Measurements from ENCODE around the gene KCNIP4. TPM values are rescaled to one million over a fixed set of nuclear protein-coding genes. Genes with fewer than 3 reads are reported as not detected.

KCNIP4 gene
- total and polyA plus RNA-seq, 2 donors (not counting 3 experiments of a cell fraction or from before 2014, with no cell fraction given) = not detected

GRCh38 chr4:21134994-21135393 is 813.6 kb downstream of the KCNIP4 start:
- TF ChIP-seq CTCF (IDR thresholded peaks at IDR 0.05; ENCODE audit: extremely low read depth in 1 of 2, insufficient read depth in 1 of 2, low read depth in 1 of 2, low read length in 2 of 2) (peak; percentile 29 to 30), JUN (IDR thresholded peaks at IDR 0.05; ENCODE audit: borderline replicate concordance, insufficient read depth, insufficient read length, low read depth) (no peak)
- intact Hi-C loops (cut with micrococcal nuclease) = loop anchor here (1.0 to 10.0 kb wide), 5 partner anchors 295 to 710 kb away; partner anchors contain the start of gene PACRGL
- Histone ChIP-seq H3K9ac (replicated peaks; ENCODE audit: extremely low read depth, insufficient read depth, low read length) (no peak overlapping the region), H3K9me1 (replicated peaks; ENCODE audit: control insufficient read depth, extremely low read depth, insufficient read depth, low read length) (no peaks in the 10 kb centered on the region), H4K20me1 (replicated peaks; ENCODE audit: control insufficient read depth, extremely low read depth, insufficient read depth, low read length) (no peaks in the 10 kb centered on the region), H3K4me3 (replicated peaks in 1 of 3; ENCODE audit: insufficient read depth in 1 of 3, low read depth in 1 of 3, low read length in 3 of 3) (no peak overlapping the region), H2AFZ (ENCODE audit: low read depth, low read length) (peak overlapping the region; percentile 47), H3K27me3 (ENCODE audit: control insufficient read depth in 2 of 2, insufficient read depth in 2 of 2, low read length in 2 of 2) (no peaks in the 10 kb centered on the region), H3K9me3 (replicated peaks; ENCODE audit: control insufficient read depth, insufficient read depth, low read length) (no peaks in the 10 kb centered on the region), H3K4me1 (ENCODE audit: control insufficient read depth, extremely low read depth, insufficient read depth, low read length) (peaks cover 18% of the 10 kb centered on the region), H3K27ac (ENCODE audit: insufficient read depth, low read depth, low read length) (no peak overlapping the region), H3K36me3 (ENCODE audit: control insufficient read depth in 2 of 2, extremely low read depth in 1 of 2, insufficient read depth in 2 of 2, low read length in 2 of 2) (no peaks in the 10 kb centered on the region), H3K79me2 (ENCODE audit: control insufficient read depth, insufficient read depth, low read length) (no peaks in the 10 kb centered on the region), H3K4me2 (ENCODE audit: insufficient read depth, low read length) (no peak overlapping the region)
- POLR2A ChIA-PET = no interaction called here
- CTCF ChIA-PET = interaction anchor here (0.9 to 3.8 kb wide), 4 partner anchors 335 to 443 kb away, joined by 3 to 133 read pairs (median 5); no protein-coding TSS in a partner anchor
- dilution Hi-C loops (cut with MboI; ENCODE audit: extremely low pct_ligation_motif_present, low sequenced_read_pairs) = no loop called here
- FAIRE-seq (peak; percentile 43), DNase-seq (ENCODE audit: low read depth, low spot score) (peak; percentile 62)
- BruUV-seq (replicated peaks) = no TSS peak

GRCh38 chr4:21130606-21131005 is 818.0 kb downstream of the KCNIP4 start:
- Histone ChIP-seq H3K4me2 (ENCODE audit: insufficient read depth, low read length) (no peak overlapping the region), H4K20me1 (replicated peaks; ENCODE audit: control insufficient read depth, extremely low read depth, insufficient read depth, low read length) (no peaks in the 10 kb centered on the region), H3K27me3 (ENCODE audit: control insufficient read depth in 2 of 2, insufficient read depth in 2 of 2, low read length in 2 of 2) (no peaks in the 10 kb centered on the region), H3K9me1 (replicated peaks; ENCODE audit: control insufficient read depth, extremely low read depth, insufficient read depth, low read length) (no peaks in the 10 kb centered on the region), H3K9ac (replicated peaks; ENCODE audit: extremely low read depth, insufficient read depth, low read length) (no peak overlapping the region), H3K4me1 (ENCODE audit: control insufficient read depth, extremely low read depth, insufficient read depth, low read length) (peaks cover 5% of the 10 kb centered on the region), H3K79me2 (ENCODE audit: control insufficient read depth, insufficient read depth, low read length) (no peaks in the 10 kb centered on the region), H2AFZ (ENCODE audit: low read depth, low read length) (no peak overlapping the region), H3K4me3 (replicated peaks in 1 of 3; ENCODE audit: insufficient read depth in 1 of 3, low read depth in 1 of 3, low read length in 3 of 3) (no peak overlapping the region), H3K36me3 (ENCODE audit: control insufficient read depth in 2 of 2, extremely low read depth in 1 of 2, insufficient read depth in 2 of 2, low read length in 2 of 2) (no peaks in the 10 kb centered on the region), H3K9me3 (replicated peaks; ENCODE audit: control insufficient read depth, insufficient read depth, low read length) (no peaks in the 10 kb centered on the region), H3K27ac (ENCODE audit: insufficient read depth, low read depth, low read length) (no peak overlapping the region)
- dilution Hi-C loops (cut with MboI; ENCODE audit: extremely low pct_ligation_motif_present, low sequenced_read_pairs) (no loop called here), intact Hi-C loops (cut with micrococcal nuclease) (loop anchor here (10.0 kb wide), 3 partner anchors 334 to 706 kb away; partner anchors contain the start of gene PACRGL)
- ChIA-PET CTCF (interaction anchor here (0.6 to 1.3 kb wide), 3 partner anchors 12 to 358 kb away, joined by 3 to 4 read pairs (median 3); no protein-coding TSS in a partner anchor), POLR2A (no interaction called here)
- FAIRE-seq = no peak
- DNase-seq (ENCODE audit: low read depth, low spot score) = no peak
- no TSS peak for BruUV-seq (replicated peaks)
- TF ChIP-seq MAX (IDR thresholded peaks at IDR 0.05; ENCODE audit: insufficient read depth, insufficient read length) (no peak), GATA2 (IDR thresholded peaks at IDR 0.05; ENCODE audit: insufficient read depth, insufficient read length, low read depth, low read length) (no peak), POLR2A (IDR thresholded peaks at IDR 0.05; ENCODE audit: low read depth, low read length) (no peak)

Measured in endothelial cell of umbilical vein (primary cell).